ENCODE measurements around the gene SIMC1. TPM values are rescaled to one million over a fixed set of nuclear protein-coding genes. Genes with fewer than 3 reads are reported as not detected.
A peak's percentile ranks its signal among the peaks of the same experiment; 100 is the strongest.

SIMC1 gene
- total RNA-seq, 2 donors from 2014 or later = 10.4 to 21.8 TPM

- no peak for ATAC-seq
- Histone ChIP-seq H3K4me1 (no peaks in the 10 kb centered on the region), H3K27me3 (no peaks in the 10 kb centered on the region), H3K27ac (no peak overlapping the region), H3K4me3 (no peak overlapping the region), H3K9me3 (no peaks in the 10 kb centered on the region), H3K36me3 (replicated peaks in 1 of 2; ENCODE audit: insufficient read depth in 1 of 2, low read depth in 2 of 2) (peaks cover 10 to 20% of the 10 kb centered on the region in 2 donors)
- intact Hi-C loops (cut with DNase I) = no loop called here
- WGBS, 2 donors = 60 to 70% methylated on average over 2 of the region's 2 CpGs
- DNase-seq = no peak
- TF ChIP-seq POLR2A (IDR thresholded peaks at IDR 0.05) (no peak), CTCF (IDR thresholded peaks at IDR 0.05) (no peak)
Measured at GRCh38 chr5:176342766-176343458, 104.7 kb downstream of the SIMC1 start.

- no peaks in the 10 kb centered on the region for H3K9me3 ChIP-seq
- ATAC-seq (no peak), DNase-seq (no peak)
- intact Hi-C loops (cut with DNase I) = no loop called here
- no peaks in the 10 kb centered on the region for H3K4me1 ChIP-seq
- H3K36me3 ChIP-seq (replicated peaks in 1 of 2; ENCODE audit: insufficient read depth in 1 of 2, low read depth in 2 of 2) = peaks cover 19 to 41% of the 10 kb centered on the region in 2 donors
- no peak overlapping the region for H3K4me3 ChIP-seq
- no peak overlapping the region for H3K27ac ChIP-seq
- TF ChIP-seq CTCF (IDR thresholded peaks at IDR 0.05) = no peak
- TF ChIP-seq POLR2A (IDR thresholded peaks at IDR 0.05) = no peak
- no peaks in the 10 kb centered on the region for H3K27me3 ChIP-seq
- 88 to 95% methylated on average over 8 of the region's 8 CpGs for WGBS, 2 donors
Measured at GRCh38 chr5:176350416-176350815, 112.2 kb downstream of the SIMC1 start.

GRCh38 chr5:176352116-176352878 is 114.1 kb downstream of the SIMC1 start:
- H3K36me3 ChIP-seq (replicated peaks in 1 of 2; ENCODE audit: insufficient read depth in 1 of 2, low read depth in 2 of 2) = peaks cover 11 to 31% of the 10 kb centered on the region in 2 donors
- peak overlapping the region in 2 of 4 donors; percentile 5 to 13 for H3K27ac ChIP-seq
- 77 to 81% methylated on average over 5 of the region's 5 CpGs for WGBS, 2 donors
- no peak for TF ChIP-seq CTCF (IDR thresholded peaks at IDR 0.05)
- TF ChIP-seq POLR2A (IDR thresholded peaks at IDR 0.05) = no peak
- no peak overlapping the region for H3K4me3 ChIP-seq
- DNase-seq (peak in 1 of 4 donors; percentile 17), ATAC-seq (peak; percentile 38)
- intact Hi-C loops (cut with DNase I) = no loop called here
- no peaks in the 10 kb centered on the region for H3K27me3 ChIP-seq
- H3K4me1 ChIP-seq = no peaks in the 10 kb centered on the region
- H3K9me3 ChIP-seq = no peaks in the 10 kb centered on the region

GRCh38 chr5:176353533-176353932 is 115.3 kb downstream of the SIMC1 start:
- H3K27me3 ChIP-seq = no peaks in the 10 kb centered on the region
- 86 to 93% methylated on average over 4 of the region's 4 CpGs for WGBS, 2 donors
- no peak for ATAC-seq
- intact Hi-C loops (cut with DNase I) = no loop called here
- H3K36me3 ChIP-seq (replicated peaks in 1 of 2; ENCODE audit: insufficient read depth in 1 of 2, low read depth in 2 of 2) = peaks cover 3 to 18% of the 10 kb centered on the region in 2 donors
- no peaks in the 10 kb centered on the region for H3K9me3 ChIP-seq
- H3K4me3 ChIP-seq = no peak overlapping the region
- no peak for TF ChIP-seq CTCF (IDR thresholded peaks at IDR 0.05)
- TF ChIP-seq POLR2A (IDR thresholded peaks at IDR 0.05) = no peak
- H3K27ac ChIP-seq = no peak overlapping the region
- no peak for DNase-seq
- H3K4me1 ChIP-seq = peaks cover 6% of the 10 kb centered on the region
